Measurements from ENCODE around the gene LALBA. TPM values are rescaled to one million over a fixed set of nuclear protein-coding genes. Genes with fewer than 3 reads are reported as not detected.

LALBA gene
- total RNA-seq, 2 experiments from 2014 or later = not detected

DNA sequence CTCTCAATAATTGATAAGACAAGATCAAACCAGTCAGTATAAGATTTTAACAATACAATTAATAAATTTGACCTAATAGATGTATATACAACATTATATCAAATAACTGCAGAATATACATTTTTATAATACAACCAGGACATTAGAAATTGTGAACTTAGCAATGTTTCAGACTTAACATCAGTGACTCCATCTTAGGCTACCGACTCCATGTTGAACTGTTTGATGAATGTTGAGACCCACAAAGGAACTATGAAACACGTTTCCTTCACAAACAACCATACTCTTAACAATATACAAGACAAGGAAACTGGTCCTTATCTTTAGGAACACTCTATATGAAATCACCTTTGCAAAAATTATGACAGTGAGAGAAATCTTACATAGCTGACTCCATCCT is 13.9 kb upstream of the LALBA start:
- no peak for ATAC-seq
- POLR2A ChIA-PET = interaction anchor here (0.9 kb wide), 1 partner anchor 15 kb away, joined by 3 read pairs; no protein-coding TSS in a partner anchor
- intact Hi-C loops (cut with micrococcal nuclease) = no loop called here
- Mint-ChIP-seq H3K4me1 (ENCODE audit: low read depth) (no peaks in the 10 kb centered on the region), H3K27ac (no peak overlapping the region), H3K36me3 (ENCODE audit: low read depth) (no peaks in the 10 kb centered on the region), H3K27me3 (peaks cover 11% of the 10 kb centered on the region), H3K4me3 (no peak overlapping the region), H3K9me3 (no peaks in the 10 kb centered on the region)
- CTCF ChIA-PET = interaction anchor here (2.3 kb wide), 1 partner anchor 35 kb away, joined by 10 read pairs; no protein-coding TSS in a partner anchor
- DNase-seq = no peak
- TF ChIP-seq, protein P1, sequence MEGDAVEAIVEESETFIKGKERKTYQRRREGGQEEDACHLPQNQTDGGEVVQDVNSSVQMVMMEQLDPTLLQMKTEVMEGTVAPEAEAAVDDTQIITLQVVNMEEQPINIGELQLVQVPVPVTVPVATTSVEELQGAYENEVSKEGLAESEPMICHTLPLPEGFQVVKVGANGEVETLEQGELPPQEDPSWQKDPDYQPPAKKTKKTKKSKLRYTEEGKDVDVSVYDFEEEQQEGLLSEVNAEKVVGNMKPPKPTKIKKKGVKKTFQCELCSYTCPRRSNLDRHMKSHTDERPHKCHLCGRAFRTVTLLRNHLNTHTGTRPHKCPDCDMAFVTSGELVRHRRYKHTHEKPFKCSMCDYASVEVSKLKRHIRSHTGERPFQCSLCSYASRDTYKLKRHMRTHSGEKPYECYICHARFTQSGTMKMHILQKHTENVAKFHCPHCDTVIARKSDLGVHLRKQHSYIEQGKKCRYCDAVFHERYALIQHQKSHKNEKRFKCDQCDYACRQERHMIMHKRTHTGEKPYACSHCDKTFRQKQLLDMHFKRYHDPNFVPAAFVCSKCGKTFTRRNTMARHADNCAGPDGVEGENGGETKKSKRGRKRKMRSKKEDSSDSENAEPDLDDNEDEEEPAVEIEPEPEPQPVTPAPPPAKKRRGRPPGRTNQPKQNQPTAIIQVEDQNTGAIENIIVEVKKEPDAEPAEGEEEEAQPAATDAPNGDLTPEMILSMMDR (IDR thresholded peaks at IDR 0.05) = no peak

DNA sequence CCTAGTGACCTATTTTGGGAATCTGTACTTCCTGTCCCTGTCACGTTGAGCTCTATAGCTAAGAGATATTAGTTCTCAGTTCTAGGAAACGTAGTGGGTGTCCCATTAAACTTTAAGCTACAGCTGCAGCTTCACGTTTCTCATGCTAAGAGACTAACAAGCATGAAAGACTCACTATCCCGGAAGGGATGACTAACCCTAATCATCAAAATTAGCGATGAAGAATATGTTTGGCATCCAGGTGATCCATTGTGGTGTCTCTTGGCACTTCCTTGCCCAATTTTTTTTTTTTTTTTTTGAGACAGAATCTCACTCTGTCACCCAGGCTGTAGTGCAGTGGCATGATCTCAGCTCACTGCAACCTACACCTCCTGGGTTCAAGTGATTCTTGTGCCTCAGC is 11.0 kb upstream of the LALBA start:
- Mint-ChIP-seq H3K27me3 (peaks cover 8% of the 10 kb centered on the region), H3K36me3 (ENCODE audit: low read depth) (no peaks in the 10 kb centered on the region), H3K4me3 (no peak overlapping the region), H3K9me3 (no peaks in the 10 kb centered on the region), H3K4me1 (ENCODE audit: low read depth) (no peaks in the 10 kb centered on the region), H3K27ac (no peak overlapping the region)
- TF ChIP-seq, protein P1 (IDR thresholded peaks at IDR 0.05) = no peak
- ATAC-seq (no peak), DNase-seq (no peak)
- ChIA-PET POLR2A (interaction anchor here (1.2 kb wide), 1 partner anchor 28 kb away, joined by 4 read pairs; no protein-coding TSS in a partner anchor), CTCF (interaction anchor here (2.0 kb wide), 1 partner anchor 37 kb away, joined by 14 read pairs; no protein-coding TSS in a partner anchor)
- intact Hi-C loops (cut with micrococcal nuclease) = no loop called here

DNA sequence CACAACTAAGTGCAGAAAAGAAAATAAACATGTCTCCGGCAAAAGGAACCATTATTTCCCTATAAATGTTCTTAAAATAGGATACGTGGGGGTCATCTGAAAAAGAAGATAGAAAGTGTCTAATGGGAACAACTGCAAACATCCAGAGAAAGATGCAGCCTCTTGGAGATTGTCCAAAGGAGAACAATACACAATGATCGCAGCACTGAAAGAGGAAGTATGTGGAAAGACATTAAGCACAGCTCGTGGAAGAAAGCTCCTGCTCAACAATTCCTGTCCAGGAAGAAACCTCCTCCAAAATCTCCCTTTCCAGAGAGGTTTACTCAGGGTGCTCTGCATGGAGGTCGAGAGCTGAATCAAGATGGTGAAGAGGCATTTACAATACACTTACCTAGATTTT is 2.5 kb upstream of the LALBA start:
- no peak overlapping the region for H3K4me3 Mint-ChIP-seq
- no peak overlapping the region for H3K27ac Mint-ChIP-seq
- intact Hi-C loops (cut with micrococcal nuclease) = no loop called here
- CTCF ChIA-PET = interaction anchor here (0.7 to 2.8 kb wide), 3 partner anchors 20 to 47 kb away, joined by 3 to 12 read pairs (median 3); no protein-coding TSS in a partner anchor
- ATAC-seq (no peak), DNase-seq (no peak)
- POLR2A ChIA-PET = no interaction called here
- H3K4me1 Mint-ChIP-seq (ENCODE audit: low read depth) = no peaks in the 10 kb centered on the region
- no peaks in the 10 kb centered on the region for H3K9me3 Mint-ChIP-seq
- H3K36me3 Mint-ChIP-seq (ENCODE audit: low read depth) = no peaks in the 10 kb centered on the region
- TF ChIP-seq, protein P1 (IDR thresholded peaks at IDR 0.05) = no peak
- H3K27me3 Mint-ChIP-seq = peaks cover 9% of the 10 kb centered on the region

DNA sequence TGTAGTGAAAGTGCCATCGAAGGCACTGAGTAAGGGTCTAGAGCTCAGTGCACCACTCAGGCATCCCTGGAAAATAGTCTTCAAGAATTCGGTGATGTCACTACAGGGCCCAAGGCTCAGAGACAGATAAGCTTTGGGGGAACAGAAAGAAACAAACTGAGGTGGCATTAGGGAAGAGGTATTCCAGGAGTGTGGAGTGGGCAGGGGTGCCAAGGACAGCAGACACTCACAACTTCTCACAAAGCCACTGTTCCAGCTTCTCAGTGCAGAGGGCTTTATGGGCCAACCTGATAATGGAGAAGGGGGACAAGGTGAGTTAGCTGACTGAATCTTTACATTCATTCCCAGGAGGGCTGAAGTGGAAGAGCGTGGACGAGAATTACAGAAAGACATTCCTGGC is 2.1 kb downstream of the LALBA start:
- intact Hi-C loops (cut with micrococcal nuclease) = no loop called here
- TF ChIP-seq, protein P1 (IDR thresholded peaks at IDR 0.05) = no peak
- no peak for DNase-seq
- ChIA-PET CTCF (interaction anchor here (1.4 to 2.1 kb wide), 2 partner anchors 24 to 50 kb away, joined by 3 to 9 read pairs; no protein-coding TSS in a partner anchor), POLR2A (interaction anchor here (0.8 kb wide), 1 partner anchor 16 kb away, joined by 3 read pairs; no protein-coding TSS in a partner anchor)
- H3K36me3 Mint-ChIP-seq (ENCODE audit: low read depth) = no peaks in the 10 kb centered on the region
- H3K4me3 Mint-ChIP-seq = no peak overlapping the region
- H3K4me1 Mint-ChIP-seq (ENCODE audit: low read depth) = no peaks in the 10 kb centered on the region
- no peak overlapping the region for H3K27ac Mint-ChIP-seq
- no peak for ATAC-seq
- H3K27me3 Mint-ChIP-seq = peaks cover 3% of the 10 kb centered on the region
- H3K9me3 Mint-ChIP-seq = no peaks in the 10 kb centered on the region

DNA sequence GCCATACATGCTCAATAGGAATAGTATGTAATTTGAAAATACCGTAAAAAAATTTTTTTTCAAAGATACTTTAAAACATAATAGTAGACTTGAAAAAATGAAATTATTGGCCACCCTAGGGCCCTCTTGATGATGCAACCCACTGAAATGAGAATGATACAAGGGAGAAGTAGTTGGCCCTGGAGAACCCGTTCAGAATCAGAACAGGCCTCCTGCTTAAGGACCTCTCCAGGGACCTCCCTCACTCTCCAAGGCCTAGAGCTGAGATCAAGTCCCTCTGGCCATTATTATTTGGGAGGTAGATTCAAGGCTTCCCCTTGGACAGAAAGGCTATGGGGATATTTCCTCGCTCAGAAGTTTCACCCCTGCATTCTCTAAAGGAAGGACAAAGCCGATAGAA is 11.9 kb downstream of the LALBA start:
- Mint-ChIP-seq H3K4me3 (no peak overlapping the region), H3K36me3 (ENCODE audit: low read depth) (no peaks in the 10 kb centered on the region), H3K9me3 (no peaks in the 10 kb centered on the region), H3K4me1 (ENCODE audit: low read depth) (no peaks in the 10 kb centered on the region), H3K27me3 (peaks cover 1% of the 10 kb centered on the region), H3K27ac (no peak overlapping the region)
- DNase-seq (no peak), ATAC-seq (no peak)
- intact Hi-C loops (cut with micrococcal nuclease) = no loop called here
- TF ChIP-seq, protein P1 (IDR thresholded peaks at IDR 0.05) = no peak
- POLR2A ChIA-PET = no interaction called here
- CTCF ChIA-PET = interaction anchor here (0.6 to 3.0 kb wide), 2 partner anchors 16 to 61 kb away, joined by 3 to 13 read pairs; no protein-coding TSS in a partner anchor

Data from activated CD8-positive, alpha-beta T cell treated with anti-CD3 and anti-CD28 coated beads for 36 hours (primary cell).